GM12878 (cell line): Measurements from ENCODE around the gene CGREF1. TPM values are rescaled to one million over a fixed set of nuclear protein-coding genes. Genes with fewer than 3 reads are reported as not detected.

ENCODE experiments used
- BCL3 ChIP-seq: IDR thresholded peaks from 2 replicates; pipeline ENCODE4 v1.6.1; 2011; ENCODE audit warnings: borderline replicate concordance, low read depth, mild to moderate bottlenecking, moderate library complexity, low read length; ENCODE audit not compliant: insufficient read depth, poor library complexity, severe bottlenecking
- CBX5 ChIP-seq: sonication (generic); IDR thresholded peaks from 2 replicates; pipeline ENCODE4 v1.6.1; 2016; ENCODE audit warnings: low read depth, moderate library complexity, mild to moderate bottlenecking, inconsistent platforms
- EED ChIP-seq: sonication (generic); IDR thresholded peaks from 2 replicates; pipeline ENCODE4 v1.6.1; 2016; ENCODE audit warnings: antibody characterized with exemption, low read depth
- ELK1 ChIP-seq: IDR thresholded peaks from 2 replicates; pipeline ENCODE4 v1.6.1; 2012; ENCODE audit warnings: low read depth, low read length, improper control_type of control experiment
- ETV6 ChIP-seq, 2 experiments: fragments of 450-650 bp in 1 of 2; IDR thresholded peaks in 1 of 2; conservative IDR thresholded peaks in 1 of 2; 2 replicates each; pipeline ENCODE4 v1.6.1; 2014; ENCODE audit warnings: antibody characterized with exemption in 1 of 2, borderline replicate concordance in 1 of 2, low read depth in 1 of 2, mild to moderate bottlenecking in 1 of 2, moderate library complexity in 1 of 2
- EZH2 ChIP-seq: IDR thresholded peaks from 2 replicates; pipeline ENCODE4 v1.6.1; 2012; ENCODE audit warnings: low read depth, mild to moderate bottlenecking, control low read depth, inconsistent platforms, low read length, borderline replicate concordance; ENCODE audit not compliant: control insufficient read depth
- GATAD2B ChIP-seq: fragments of 450-650 bp; conservative IDR thresholded peaks from 2 replicates; pipeline ENCODE4 v1.6.1; 2017; ENCODE audit warnings: low read depth, mild to moderate bottlenecking, moderate library complexity
- KDM1A ChIP-seq: fragments of 200-600 bp; sonication (generic); IDR thresholded peaks from 2 replicates; pipeline ENCODE4 v1.6.1; 2016; ENCODE audit warnings: borderline replicate concordance
- LARP7 ChIP-seq: fragments of 450-650 bp; IDR thresholded peaks from 2 replicates; pipeline ENCODE4 v1.6.1; 2017; ENCODE audit warnings: mild to moderate bottlenecking
- MAX ChIP-seq: IDR thresholded peaks from 2 replicates; pipeline ENCODE4 v1.6.1; 2012; ENCODE audit warnings: low read depth, low read length, improper control_type of control experiment
- MLLT1 ChIP-seq: fragments of 450-650 bp; IDR thresholded peaks from 2 replicates; pipeline ENCODE4 v1.6.1; 2016; ENCODE audit warnings: mild to moderate bottlenecking
- PAX5 ChIP-seq: IDR thresholded peaks from 2 replicates; pipeline ENCODE4 v1.6.1; 2011; ENCODE audit warnings: low read depth, low read length, borderline replicate concordance
- POU2F2 ChIP-seq: IDR thresholded peaks from 3 replicates; pipeline ENCODE4 v1.6.1; 2011; ENCODE audit warnings: low read depth, mild to moderate bottlenecking, low read length, borderline replicate concordance
- RAD21 ChIP-seq: IDR thresholded peaks from 2 replicates; pipeline ENCODE4 v1.6.1; 2011; ENCODE audit warnings: mild to moderate bottlenecking, low read depth, low read length, moderate library complexity; ENCODE audit not compliant: insufficient read depth
- RFX5 ChIP-seq: IDR thresholded peaks from 2 replicates; pipeline ENCODE4 v1.6.1; 2011; ENCODE audit warnings: low read depth, low read length, improper control_type of control experiment
- RUNX3 ChIP-seq: IDR thresholded peaks from 2 replicates; pipeline ENCODE4 v1.6.1; 2012; ENCODE audit warnings: low read length, inconsistent platforms
- SREBF1 ChIP-seq: IDR thresholded peaks from 2 replicates; pipeline ENCODE4 v1.6.1; 2012; ENCODE audit warnings: mild to moderate bottlenecking, low read length
- STAT3 ChIP-seq: IDR thresholded peaks from 2 replicates; pipeline ENCODE4 v1.6.1; 2011; ENCODE audit warnings: low read depth, low read length, improper control_type of control experiment
- ZNF592 ChIP-seq: fragments of 450-650 bp; IDR thresholded peaks from 2 replicates; pipeline ENCODE4 v1.6.1; 2017; ENCODE audit warnings: mild to moderate bottlenecking, moderate library complexity
- polyA plus RNA-seq, 11 experiments: library from polyadenylated mRNA; depleted of rRNA in 4 of 11; unstranded in 6 of 11; stranded (reverse) in 5 of 11; fragments of >200 nt; fragmentation: Nextera tagmentation in 4 of 11; fragmentation: Illumina TruSeq in 1 of 11; extraction: Ambion mirVana in 4 of 11; extraction: Trizol in 1 of 11; gene quantifications; 1 replicate in 1 of 11; 2 replicates in 10 of 11; pipeline versions ENCODE4 v1.2.1 to v1.2.3, GENCODE V29; 2011 to 2016; ENCODE audit warnings: inconsistent platforms in 2 of 11, missing spikeins in 2 of 11, low read depth in 1 of 11
- total RNA-seq, 4 experiments: library from RNA; depleted of rRNA in 3 of 4; stranded (reverse); fragments of >200 nt in 3 of 4; fragmentation: Illumina TruSeq in 1 of 4; extraction: Trizol in 1 of 4; gene quantifications; 2 replicates each; pipeline versions ENCODE4 v1.2.1 to v1.2.3, GENCODE V29; 2013 to 2021

Gene CGREF1
- total and polyA plus RNA-seq, 10 of the 15 experiments (the other 5 are each of a cell fraction or from before 2014, with no cell fraction given): 0.06 to 0.21 TPM; not detected in 8

- TF ChIP-seq EZH2 (no peak), MLLT1 (no peak), POU2F2 (peak; percentile 44; the same call in 1 of the 3 replicates), RFX5 (peak; percentile 16; the same call in 1 of the 2 replicates), STAT3 (no peak), KDM1A (no peak), RUNX3 (peak; percentile 43; the same call in 1 of the 2 replicates), LARP7 (no peak; the same call in 1 of the 2 replicates), BCL3 (no peak), GATAD2B (peak; percentile 24), MAX (peak; percentile 95), ELK1 (no peak), ZNF592 (peak; percentile 80), PAX5 (peak; percentile 40; the same call in 1 of the 2 replicates), CBX5 (peak; percentile 16; the same call in 1 of the 2 replicates), RAD21 (peak; percentile 47), SREBF1 (no peak), EED (no peak), ETV6 (conservative IDR thresholded peaks at IDR 0.05 in 1 of 2, IDR thresholded peaks at IDR 0.05 in 1 of 2; ENCODE audit: borderline replicate concordance in 1 of 2, low read depth in 1 of 2) (no peak)
Observed at GRCh38 chr2:27086090-27086723, 32.7 kb downstream of the CGREF1 start (continued).
